B cell (primary cell): ENCODE results near the gene CYTH3.

Experiments
- CTCF ChIP-seq: fragments of 200-600 bp; IDR thresholded peaks from one replicate; pipeline ENCODE4 v1.8.0; 2022; ENCODE audit warnings: antibody characterized with exemption, mild to moderate bottlenecking
- EZH2 ChIP-seq: IDR thresholded peaks from 2 replicates; pipeline ENCODE4 v1.6.1; 2012; ENCODE audit warnings: borderline replicate concordance, low read depth, mild to moderate bottlenecking, moderate library complexity, low read length; ENCODE audit not compliant: insufficient read depth, poor library complexity, severe bottlenecking

DNA sequence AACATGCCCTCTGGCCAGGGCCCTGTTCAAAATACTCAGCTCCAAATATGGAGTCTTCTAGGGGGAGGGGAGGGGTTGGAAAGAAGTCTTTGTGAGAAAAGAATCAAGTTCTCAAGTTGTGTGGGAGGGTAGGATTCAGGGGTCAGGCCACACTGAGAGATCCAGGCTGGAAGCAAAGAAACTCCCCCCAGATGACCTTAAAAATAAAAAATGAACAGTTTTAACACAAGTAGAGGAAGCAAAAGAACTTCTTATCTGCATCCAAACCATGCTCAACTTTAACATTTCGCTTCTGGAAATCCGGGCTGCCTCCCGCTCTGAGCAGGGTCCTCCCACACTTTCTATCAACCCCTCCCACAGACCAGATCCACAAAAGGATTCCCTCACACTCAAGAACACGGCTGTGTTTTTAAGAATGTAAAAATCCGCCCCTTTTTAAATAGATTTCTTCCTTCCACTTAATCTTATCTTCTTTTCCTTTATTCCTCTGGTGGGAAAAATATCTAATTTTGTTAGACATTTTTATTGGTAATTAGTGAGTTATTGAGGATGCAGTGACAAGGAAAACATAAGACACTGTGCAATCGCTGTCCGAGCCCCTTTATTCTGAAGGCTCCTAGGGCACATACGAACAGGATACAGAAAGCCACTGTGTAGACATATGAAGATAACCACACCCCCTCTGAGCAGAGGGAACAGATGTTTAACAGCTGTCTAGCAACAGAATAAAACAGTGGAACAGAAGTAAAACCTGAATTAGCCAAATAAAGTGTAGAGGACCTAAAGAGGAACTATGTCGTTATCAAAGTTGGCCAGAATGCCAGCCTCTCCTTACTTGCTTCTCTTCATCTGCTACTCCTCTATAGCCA lies 43.8 kb downstream of the CYTH3 start:
- TF ChIP-seq CTCF (no peak), EZH2 (no peak)
